ENCODE measurements around the gene ZAP70. TPM values are rescaled to one million over a fixed set of nuclear protein-coding genes. Genes with fewer than 3 reads are reported as not detected.

ZAP70 gene
- total RNA-seq, 2 experiments from 2014 or later, result 40.8 to 57.9 TPM

DNA sequence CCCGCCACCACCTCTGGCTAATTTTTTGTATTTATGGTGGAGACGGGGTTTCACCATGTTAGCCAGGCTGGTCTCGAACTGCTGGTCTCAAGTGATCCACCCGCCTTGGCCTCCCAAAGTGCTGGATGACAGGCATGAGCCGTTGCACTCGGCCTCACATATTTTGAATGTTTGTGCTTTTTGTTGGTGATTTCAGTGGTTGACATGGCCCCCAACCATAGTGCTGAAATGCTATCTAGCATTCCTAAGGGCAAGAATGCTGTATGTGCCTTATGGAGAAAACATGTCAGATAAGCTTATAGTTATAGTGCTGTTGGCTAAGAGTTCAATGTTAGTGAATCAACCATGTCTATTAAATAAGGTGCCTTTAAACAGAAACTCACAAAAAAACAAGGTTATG lies 8.9 kb downstream of the ZAP70 start:
- intact Hi-C loops (cut with micrococcal nuclease; ENCODE audit: unreplicated experiment), result no loop called here
- no peak overlapping the region for H2AFZ ChIP-seq (ENCODE audit: low read length)
- CTCF ChIA-PET (ENCODE audit: unreplicated experiment), result no interaction called here
- H3K4me2 ChIP-seq (ENCODE audit: low read length), result no peak overlapping the region
- TF ChIP-seq EZH2phosphoT487 (IDR thresholded peaks at IDR 0.05; ENCODE audit: borderline replicate concordance, low read depth, low read length), result no peak
- TF ChIP-seq, protein P1, sequence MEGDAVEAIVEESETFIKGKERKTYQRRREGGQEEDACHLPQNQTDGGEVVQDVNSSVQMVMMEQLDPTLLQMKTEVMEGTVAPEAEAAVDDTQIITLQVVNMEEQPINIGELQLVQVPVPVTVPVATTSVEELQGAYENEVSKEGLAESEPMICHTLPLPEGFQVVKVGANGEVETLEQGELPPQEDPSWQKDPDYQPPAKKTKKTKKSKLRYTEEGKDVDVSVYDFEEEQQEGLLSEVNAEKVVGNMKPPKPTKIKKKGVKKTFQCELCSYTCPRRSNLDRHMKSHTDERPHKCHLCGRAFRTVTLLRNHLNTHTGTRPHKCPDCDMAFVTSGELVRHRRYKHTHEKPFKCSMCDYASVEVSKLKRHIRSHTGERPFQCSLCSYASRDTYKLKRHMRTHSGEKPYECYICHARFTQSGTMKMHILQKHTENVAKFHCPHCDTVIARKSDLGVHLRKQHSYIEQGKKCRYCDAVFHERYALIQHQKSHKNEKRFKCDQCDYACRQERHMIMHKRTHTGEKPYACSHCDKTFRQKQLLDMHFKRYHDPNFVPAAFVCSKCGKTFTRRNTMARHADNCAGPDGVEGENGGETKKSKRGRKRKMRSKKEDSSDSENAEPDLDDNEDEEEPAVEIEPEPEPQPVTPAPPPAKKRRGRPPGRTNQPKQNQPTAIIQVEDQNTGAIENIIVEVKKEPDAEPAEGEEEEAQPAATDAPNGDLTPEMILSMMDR (conservative IDR thresholded peaks at IDR 0.05; ENCODE audit: low read length), result no peak
- H4K20me1 ChIP-seq (ENCODE audit: insufficient read depth, low read length), result no peaks in the 10 kb centered on the region
- no peaks in the 10 kb centered on the region for H3K79me2 ChIP-seq (ENCODE audit: insufficient read depth, low read depth, low read length)
- no peaks in the 10 kb centered on the region for H3K9me2 ChIP-seq (ENCODE audit: insufficient read depth, low read length)
- H3K9me3 ChIP-seq (ENCODE audit: low read length), result no peaks in the 10 kb centered on the region
- DNase-seq (ENCODE audit: low spot score), result no peak
- H3K4me3 ChIP-seq (ENCODE audit: low read depth, low read length, poor library complexity, severe bottlenecking), result no peak overlapping the region
- no peak overlapping the region for H3K27ac ChIP-seq (ENCODE audit: low read depth, low read length, poor library complexity, severe bottlenecking)
- POLR2A ChIA-PET, result interaction anchor here (1.1 kb wide), 1 partner anchor 41 kb away, joined by 4 read pairs; no protein-coding TSS in a partner anchor
- BruUV-seq (replicated peaks), result no TSS peak
- peaks cover 18% of the 10 kb centered on the region for H3K4me1 ChIP-seq (ENCODE audit: insufficient read depth, low read length, poor library complexity, severe bottlenecking)
- H3K36me3 ChIP-seq (ENCODE audit: insufficient read depth, low read length), result peaks cover 26% of the 10 kb centered on the region

DNA sequence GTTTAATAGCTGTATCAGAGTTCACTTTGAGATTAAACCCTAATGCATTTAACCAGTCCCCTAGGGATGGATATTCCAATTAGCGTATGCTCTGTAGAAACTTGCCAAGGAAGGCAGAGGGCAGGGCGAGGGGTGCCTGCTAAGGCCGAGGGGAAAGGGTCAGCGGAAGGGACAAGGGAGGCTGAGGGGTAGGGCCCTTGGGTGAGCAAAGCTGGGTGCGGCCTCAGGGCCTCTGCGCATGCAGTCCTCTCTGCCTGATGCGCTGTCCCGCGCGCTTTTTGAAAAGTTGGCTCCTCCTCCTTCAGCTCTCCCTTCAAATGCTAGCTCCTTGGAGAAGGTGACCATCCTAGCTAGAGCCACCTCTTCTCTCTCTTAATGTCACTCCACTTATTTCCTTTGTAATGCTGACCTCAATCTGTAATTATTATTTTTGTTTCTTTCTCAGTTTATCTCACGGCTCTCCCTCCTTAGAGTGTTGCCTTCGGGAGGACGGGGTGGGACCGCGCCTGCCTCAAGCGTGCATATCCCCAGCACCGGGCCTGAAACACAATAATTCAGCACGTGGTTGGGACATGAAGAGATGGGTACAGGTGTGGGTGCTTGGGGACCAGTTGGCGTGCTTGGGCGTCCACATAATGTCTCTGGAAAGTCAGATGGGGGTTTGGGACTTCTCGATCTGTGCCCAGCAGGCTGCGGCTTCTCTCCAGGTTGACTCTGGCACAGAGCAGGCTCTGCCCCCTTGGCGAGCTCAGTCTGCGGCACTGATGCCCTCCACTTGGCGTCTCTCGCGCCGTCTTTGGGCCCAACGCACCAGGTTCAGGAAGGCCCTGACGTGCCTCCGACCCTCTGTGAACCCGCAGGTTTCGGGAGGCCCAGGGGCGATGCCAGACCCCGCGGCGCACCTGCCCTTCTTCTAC lies 10.0 kb downstream of the ZAP70 start:
- Histone ChIP-seq H3K9me2 (ENCODE audit: insufficient read depth, low read length) (no peaks in the 10 kb centered on the region), H2AFZ (ENCODE audit: low read length) (no peak overlapping the region), H3K79me2 (ENCODE audit: insufficient read depth, low read depth, low read length) (no peaks in the 10 kb centered on the region), H4K20me1 (ENCODE audit: insufficient read depth, low read length) (no peaks in the 10 kb centered on the region), H3K4me2 (ENCODE audit: low read length) (no peak overlapping the region), H3K9me3 (ENCODE audit: low read length) (no peaks in the 10 kb centered on the region), H3K36me3 (ENCODE audit: insufficient read depth, low read length) (peaks cover 37% of the 10 kb centered on the region), H3K4me1 (ENCODE audit: insufficient read depth, low read length, poor library complexity, severe bottlenecking) (peaks cover 10% of the 10 kb centered on the region), H3K4me3 (ENCODE audit: low read depth, low read length, poor library complexity, severe bottlenecking) (no peak overlapping the region), H3K27ac (ENCODE audit: low read depth, low read length, poor library complexity, severe bottlenecking) (no peak overlapping the region)
- intact Hi-C loops (cut with micrococcal nuclease; ENCODE audit: unreplicated experiment), result no loop called here
- POLR2A ChIA-PET, result interaction anchor here (0.6 to 1.1 kb wide), 2 partner anchors 42 to 330 kb away, joined by 3 to 4 read pairs; no protein-coding TSS in a partner anchor
- CTCF ChIA-PET (ENCODE audit: unreplicated experiment), result no interaction called here
- DNase-seq (ENCODE audit: low spot score), result no peak
- TF ChIP-seq EZH2phosphoT487 (IDR thresholded peaks at IDR 0.05; ENCODE audit: borderline replicate concordance, low read depth, low read length), result no peak
- TF ChIP-seq, protein P1 (conservative IDR thresholded peaks at IDR 0.05; ENCODE audit: low read length), result no peak
- BruUV-seq (replicated peaks), result no TSS peak

DNA sequence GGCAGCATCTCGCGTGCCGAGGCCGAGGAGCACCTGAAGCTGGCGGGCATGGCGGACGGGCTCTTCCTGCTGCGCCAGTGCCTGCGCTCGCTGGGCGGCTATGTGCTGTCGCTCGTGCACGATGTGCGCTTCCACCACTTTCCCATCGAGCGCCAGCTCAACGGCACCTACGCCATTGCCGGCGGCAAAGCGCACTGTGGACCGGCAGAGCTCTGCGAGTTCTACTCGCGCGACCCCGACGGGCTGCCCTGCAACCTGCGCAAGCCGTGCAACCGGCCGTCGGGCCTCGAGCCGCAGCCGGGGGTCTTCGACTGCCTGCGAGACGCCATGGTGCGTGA lies 10.7 kb downstream of the ZAP70 start:
- ChIA-PET POLR2A (interaction anchor here (0.6 kb wide), 1 partner anchor 329 kb away, joined by 3 read pairs; no protein-coding TSS in a partner anchor), CTCF (ENCODE audit: unreplicated experiment) (no interaction called here)
- H3K4me3 ChIP-seq (ENCODE audit: low read depth, low read length, poor library complexity, severe bottlenecking), result no peak overlapping the region
- H2AFZ ChIP-seq (ENCODE audit: low read length), result no peak overlapping the region
- H3K9me2 ChIP-seq (ENCODE audit: insufficient read depth, low read length), result no peaks in the 10 kb centered on the region
- TF ChIP-seq, protein P1 (conservative IDR thresholded peaks at IDR 0.05; ENCODE audit: low read length), result no peak
- TF ChIP-seq EZH2phosphoT487 (IDR thresholded peaks at IDR 0.05; ENCODE audit: borderline replicate concordance, low read depth, low read length), result no peak
- no peak overlapping the region for H3K27ac ChIP-seq (ENCODE audit: low read depth, low read length, poor library complexity, severe bottlenecking)
- no peak for DNase-seq (ENCODE audit: low spot score)
- H3K4me2 ChIP-seq (ENCODE audit: low read length), result no peak overlapping the region
- no TSS peak for BruUV-seq (replicated peaks)
- peaks cover 4% of the 10 kb centered on the region for H3K4me1 ChIP-seq (ENCODE audit: insufficient read depth, low read length, poor library complexity, severe bottlenecking)
- no peaks in the 10 kb centered on the region for H4K20me1 ChIP-seq (ENCODE audit: insufficient read depth, low read length)
- intact Hi-C loops (cut with micrococcal nuclease; ENCODE audit: unreplicated experiment), result no loop called here
- 0 out of 2 replicates have a peak, but pooled peaks cover 1% of the 10 kb centered on the region for H3K9me3 ChIP-seq (ENCODE audit: low read length)
- peaks cover 43% of the 10 kb centered on the region for H3K36me3 ChIP-seq (ENCODE audit: insufficient read depth, low read length)
- no peaks in the 10 kb centered on the region for H3K79me2 ChIP-seq (ENCODE audit: insufficient read depth, low read depth, low read length)

Measured in OCI-LY7 (cell line).